Stromal cell of bone marrow (primary cell): ENCODE data around the gene HTT.
"Not testable (repeated sequence)": the region's sequence is repeated elsewhere in the genome, so short reads cannot be mapped to it uniquely, and the experiment has no call there.

Experiments used
- DNase-seq: peaks from one replicate; pipeline ENCODE4 v3.0.0-alpha.2; 2012; ENCODE audit warnings: low read depth

HTT gene

DNA sequence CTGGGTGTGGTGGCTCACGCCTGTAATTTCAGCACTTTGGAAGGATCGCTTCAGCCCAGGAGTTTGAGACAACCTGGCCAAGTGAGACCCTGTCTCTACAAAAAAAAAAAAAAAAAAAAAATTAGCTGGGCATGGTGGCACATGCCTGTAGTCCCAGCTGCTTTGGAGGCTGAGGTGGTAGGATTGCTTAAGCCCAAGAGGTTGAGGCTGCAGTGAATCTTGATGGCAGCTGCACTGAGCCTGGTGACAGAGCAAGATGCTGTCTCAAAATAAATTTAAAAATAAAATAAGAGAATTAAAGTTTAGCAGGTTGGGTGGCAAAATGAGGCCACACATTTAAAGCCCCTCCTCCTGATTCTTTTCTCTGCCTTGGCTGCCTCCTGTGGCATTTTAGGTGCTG lies 47.1 kb downstream of the HTT start:
- no peak for DNase-seq

DNA sequence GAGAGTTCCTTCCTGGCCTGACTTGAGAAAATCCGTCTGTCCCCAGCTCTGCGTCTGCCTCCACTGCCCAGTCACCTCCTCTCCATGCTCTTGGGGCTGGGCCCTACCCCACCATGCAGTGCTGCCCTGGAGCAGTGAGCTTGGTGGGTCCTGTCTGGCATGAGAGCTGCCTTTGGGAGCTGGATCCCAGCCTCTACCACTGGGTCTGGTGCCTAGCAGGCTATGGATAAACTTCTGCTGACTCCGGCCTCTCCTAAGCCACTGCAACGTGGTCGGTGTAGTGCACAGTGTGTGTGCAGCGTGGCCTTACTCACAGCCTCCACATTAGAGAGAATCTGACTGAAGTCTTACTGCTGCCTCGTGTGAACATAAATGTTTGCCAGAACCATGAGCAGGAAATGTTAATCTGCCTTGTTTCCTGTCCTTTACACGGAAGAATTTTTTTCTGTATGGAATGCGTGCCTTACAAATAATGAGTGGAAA lies 47.6 kb downstream of the HTT start:
- DNase-seq = no peak

DNA sequence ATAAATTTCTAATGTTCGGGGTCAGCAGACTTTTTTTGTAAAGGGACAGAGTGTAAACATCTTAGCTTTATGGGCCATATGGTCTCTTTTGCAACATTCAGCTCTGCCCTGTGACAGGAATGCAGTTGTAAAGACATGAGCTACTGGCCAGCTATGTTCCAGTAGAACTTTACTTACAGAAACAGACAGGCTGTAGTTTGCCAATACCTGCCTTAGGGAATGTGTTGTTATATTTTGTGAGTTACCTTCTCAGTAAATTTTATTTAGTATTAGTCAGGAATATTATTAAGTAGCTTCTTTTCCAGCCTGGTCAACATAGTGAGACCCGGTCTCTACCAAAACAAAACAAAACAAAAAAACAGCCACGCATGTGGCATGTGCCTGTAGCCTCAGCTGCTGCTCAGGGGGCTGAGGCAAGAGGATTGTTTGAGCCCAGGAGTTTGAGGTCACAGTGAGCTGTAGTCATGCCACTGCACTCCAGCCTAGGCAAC lies 48.7 kb downstream of the HTT start:
- DNase-seq = no peak

DNA sequence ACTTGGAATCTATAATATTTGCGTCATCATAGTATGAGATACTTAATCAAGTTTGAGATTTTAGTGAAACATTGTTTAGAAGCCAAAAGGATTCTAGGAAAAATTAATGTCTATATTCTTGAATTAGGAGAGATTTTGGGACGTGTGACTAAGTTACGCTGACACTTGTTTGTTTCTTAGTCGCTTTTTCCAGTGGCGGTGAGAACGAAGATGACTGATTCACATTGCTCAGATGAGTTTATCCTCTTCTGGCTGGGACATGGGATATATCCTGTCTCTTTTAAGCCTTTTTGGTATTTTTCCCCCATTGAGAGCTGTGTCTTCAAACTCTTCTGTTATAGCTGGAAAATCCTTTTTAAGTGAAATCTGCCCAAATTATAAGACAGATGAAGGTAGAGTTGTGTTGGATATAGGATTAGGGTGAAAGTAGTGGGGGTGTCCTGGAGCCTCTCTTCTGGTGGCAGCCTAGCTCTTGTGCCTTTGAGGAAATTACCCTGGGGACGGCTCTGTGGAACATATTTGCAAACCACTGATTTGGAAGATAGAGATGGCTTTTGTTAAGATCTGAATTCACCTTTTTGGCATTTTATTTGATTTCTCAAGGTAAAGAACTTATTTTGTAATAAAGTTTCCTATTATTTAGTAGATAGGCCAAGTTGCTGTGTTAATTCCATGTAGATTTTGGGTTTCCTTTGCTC lies 49.7 kb downstream of the HTT start:
- DNase-seq = no peak

DNA sequence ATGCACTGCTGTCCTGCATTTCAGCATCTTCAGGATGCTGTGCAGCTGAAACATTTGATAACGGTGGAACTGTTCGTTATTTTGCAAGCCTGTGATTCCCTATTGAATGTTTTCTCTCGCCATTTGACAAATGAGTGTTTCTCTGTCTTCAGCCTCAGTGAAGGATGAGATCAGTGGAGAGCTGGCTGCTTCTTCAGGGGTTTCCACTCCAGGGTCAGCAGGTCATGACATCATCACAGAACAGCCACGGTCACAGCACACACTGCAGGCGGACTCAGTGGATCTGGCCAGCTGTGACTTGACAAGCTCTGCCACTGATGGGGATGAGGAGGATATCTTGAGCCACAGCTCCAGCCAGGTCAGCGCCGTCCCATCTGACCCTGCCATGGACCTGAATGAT lies 52.6 kb downstream of the HTT start:
- DNase-seq = no peak

DNA sequence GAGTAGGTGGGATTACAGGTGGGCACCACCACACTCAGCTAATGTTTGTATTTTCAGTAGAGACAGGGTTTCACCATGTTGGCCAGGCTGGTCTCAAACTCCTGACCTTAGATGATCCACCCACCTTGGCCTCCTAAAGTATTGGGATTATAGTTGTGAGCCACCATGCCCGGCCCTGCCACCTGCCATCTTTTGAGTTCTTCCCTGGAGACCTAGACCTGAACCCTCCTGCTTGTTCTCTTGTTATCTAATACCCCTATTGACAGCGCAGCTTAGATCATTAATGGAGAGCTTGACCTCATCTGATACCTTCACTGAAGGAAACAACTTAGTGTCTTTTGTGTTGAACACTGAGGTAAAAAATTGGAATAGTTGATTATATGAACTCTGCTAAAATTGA lies 53.6 kb downstream of the HTT start:
- DNase-seq = no peak

DNA sequence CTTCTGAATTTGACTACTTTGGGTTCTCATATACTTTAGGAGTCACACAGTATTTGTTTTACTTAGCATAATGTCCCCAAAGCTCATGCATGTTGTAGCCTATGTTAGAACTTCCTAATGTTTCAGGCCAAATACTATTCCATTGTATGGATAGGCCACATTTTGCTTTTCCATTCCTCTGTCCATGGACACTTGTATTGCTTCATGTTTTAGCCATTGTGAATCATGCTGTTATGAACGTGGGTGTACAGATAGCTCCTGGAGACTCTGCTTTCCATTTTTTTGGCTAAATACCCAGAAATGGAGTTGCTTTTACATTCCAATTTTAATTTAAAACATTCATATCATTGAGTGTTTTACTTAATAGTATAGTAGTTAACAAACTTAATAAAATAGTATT lies 54.5 kb downstream of the HTT start:
- no peak for DNase-seq

DNA sequence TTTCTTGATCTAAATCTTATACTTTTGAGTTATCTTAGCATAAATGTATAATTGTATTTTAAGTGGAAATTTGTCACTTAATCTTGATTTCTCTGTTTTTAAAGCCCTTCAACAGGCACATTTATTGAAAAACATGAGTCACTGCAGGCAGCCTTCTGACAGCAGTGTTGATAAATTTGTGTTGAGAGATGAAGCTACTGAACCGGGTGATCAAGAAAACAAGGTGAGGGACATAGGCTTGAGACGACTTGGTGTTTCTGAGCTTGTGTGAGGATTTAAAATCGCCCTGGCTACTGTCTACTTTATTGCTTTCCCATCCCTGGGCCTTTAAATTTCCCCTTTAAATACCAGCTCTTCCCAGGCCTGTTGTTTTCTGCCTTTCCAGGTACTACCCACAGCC lies 55.7 kb downstream of the HTT start:
- DNase-seq = no peak

DNA sequence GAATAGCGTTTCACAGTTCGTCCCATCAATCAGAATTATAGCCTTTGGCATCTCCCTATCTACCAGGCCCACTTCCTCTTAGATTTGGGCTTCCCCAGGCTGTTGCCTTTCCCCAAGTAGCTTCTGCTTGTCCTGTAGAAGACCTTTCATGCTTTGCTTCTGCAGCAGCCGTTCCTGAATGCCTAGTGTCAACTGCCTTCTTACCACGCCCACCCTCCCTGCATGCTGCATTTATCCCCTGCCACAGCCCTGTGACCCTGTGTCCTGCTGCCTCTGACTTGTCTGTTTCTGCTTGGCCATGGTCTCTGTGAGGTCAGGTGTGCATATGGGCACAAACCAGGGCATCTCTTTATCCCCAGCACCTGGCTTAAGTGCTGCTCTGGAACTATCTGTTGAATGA lies 56.3 kb downstream of the HTT start:
- DNase-seq = no peak

DNA sequence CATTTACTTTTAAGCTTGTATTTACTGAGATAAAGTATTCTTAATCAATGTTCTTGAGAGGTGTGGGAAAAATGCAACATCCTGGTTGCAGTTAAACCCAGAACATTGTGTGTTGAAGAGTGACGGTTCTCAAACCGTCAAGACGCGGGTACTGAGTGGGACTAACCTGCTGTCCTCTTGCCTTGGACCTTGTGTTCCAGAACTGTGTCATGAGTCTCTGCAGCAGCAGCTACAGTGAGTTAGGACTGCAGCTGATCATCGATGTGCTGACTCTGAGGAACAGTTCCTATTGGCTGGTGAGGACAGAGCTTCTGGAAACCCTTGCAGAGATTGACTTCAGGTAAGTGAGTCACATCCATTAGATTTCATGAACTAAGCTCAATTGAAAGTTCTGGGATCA lies 59.7 kb downstream of the HTT start:
- no peak for DNase-seq

DNA sequence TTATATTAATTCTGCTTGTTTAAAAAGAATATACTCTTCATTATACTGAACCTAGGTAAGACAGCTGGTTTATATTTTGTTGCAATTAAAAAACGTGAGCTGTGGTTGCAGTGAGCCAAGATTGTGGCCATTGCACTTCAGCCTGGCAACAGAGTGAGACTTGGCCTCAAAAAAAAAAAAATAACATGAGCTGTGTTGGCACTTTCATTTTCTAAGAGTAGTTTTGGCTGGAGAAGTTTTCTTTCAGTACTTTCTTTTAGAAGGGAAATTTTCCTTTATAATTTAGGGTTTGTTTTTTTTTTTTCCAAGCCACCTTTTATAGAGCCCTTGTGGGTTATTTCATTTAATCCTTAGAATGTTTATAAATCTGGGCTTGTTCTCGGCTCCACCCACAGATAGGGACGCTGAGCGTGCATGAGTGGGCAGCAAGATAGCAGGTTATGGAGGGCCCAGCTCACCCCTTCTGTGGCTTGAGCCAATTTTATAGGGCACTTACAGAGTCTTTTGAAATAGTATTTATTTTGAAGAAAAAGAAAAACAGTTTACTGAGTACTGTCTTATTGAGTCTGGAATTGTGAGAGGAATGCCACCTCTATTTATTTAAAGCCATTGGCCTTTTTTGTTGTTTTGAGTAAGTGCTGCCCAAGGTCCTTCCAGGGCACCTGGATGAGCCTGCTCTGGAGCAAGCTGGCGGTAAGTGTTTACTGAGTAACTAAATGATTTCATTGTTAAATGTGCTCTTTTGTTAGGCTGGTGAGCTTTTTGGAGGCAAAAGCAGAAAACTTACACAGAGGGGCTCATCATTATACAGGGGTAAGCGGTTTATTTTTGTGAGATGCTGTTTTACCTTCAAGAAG lies 60.9 kb downstream of the HTT start:
- DNase-seq = no peak

DNA sequence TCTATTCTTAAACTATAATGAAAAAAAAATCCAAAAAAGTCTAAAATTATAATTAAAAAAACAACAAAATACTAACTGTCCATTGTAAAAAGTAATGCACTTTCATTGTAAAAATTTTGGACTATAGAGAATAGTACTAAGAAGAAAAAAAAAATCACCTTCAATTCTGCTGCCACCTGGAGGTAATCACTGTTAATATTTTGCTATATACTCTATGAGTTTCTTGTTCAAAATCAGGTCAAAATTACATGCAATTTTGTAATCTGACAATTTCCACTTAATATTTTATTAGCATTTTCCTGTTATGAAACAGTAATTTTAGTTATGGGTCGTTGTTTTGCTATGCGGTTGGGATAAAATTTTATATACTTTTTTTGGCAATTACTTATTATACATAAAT lies 62.0 kb downstream of the HTT start:
- DNase-seq = no peak

DNA sequence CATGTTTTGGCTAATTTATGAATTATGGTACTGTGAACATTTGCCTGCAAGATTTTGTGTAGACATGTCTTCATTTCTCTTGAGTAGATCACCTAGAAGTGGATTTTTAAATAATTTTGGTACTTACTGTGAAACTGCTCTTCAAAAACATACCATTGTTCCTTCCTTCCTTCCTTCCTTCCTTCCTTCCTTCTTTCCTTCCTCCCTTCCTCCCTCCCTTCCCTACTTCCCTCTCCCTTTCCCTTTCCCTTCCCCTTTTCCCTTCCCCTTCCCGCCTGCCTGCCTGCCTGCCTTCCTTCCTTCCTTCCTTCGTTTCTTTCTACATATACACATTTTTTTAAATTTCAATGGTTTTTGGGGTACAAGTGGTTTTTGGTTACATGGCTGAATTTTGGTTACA lies 63.4 kb downstream of the HTT start:
- no peak for DNase-seq

DNA sequence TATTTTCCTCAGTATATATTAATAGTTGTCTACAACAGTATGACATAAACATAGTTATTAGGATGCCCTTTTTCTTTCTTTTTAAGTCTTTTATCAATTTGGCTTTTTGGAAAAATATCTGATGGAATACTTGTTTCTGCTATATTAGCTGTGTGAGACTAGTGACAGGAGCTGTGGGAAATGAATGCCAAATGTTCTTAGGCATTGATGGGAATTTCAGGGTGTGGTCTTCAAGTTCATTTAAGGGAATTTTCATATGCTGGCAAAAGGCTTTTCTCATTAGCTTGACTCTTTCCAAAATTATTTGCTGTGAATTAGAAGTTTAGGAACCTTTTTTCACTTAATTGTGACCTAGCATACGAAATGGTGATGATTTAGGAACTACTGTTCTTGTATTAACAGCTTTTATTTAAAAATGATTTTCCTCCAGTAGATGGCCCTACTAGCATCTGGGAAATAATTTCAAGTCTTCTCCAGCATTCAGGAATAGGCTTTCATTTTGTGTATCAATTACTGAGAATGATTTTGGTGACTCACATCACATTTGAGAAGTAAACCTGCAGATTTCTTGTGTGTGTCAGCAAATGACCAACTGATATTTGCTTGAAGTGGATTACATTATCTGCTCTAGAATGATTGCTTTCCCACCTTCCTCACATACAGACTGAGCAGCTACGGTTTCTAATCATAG lies 70.9 kb downstream of the HTT start:
- peak; percentile 22 for DNase-seq

DNA sequence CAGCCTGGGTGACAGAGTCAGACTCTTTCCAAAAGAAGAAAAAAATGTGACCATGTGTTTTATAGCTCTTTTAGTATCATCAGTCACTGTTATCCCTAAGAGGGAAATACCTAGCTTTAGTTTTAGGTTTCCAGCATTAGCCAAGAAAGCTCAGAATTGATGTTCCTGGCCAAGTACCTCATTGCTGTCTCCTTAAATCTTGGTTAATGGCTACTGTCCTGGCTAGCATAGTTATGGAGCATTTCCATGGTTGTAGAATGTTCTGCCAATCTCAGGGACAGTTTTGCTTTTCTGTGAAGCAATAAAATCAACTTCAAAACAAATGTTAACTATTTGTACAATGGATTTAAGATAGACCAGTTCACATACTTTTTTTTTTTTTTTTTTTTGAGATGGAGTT lies 74.4 kb downstream of the HTT start:
- DNase-seq = no peak

DNA sequence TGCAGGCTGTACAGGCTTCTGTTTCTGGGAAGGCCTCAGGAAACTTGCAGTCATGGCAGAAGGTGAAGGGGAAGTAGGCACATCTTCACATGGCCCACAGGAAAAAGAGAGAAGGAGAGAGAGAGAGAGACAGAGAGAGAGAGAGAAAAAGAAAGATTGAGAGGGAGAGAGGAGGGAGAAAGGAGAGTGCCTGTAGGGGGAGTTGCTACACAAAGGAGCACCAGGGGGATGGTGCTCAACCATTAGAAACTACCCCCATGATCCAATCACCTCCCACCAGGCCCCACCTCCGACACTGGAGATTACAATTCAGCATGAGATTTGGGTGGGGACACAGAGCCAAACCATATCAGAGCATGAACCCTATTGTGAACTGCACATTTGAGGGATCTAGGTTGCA lies 76.8 kb downstream of the HTT start:
- DNase-seq = not testable (repeated sequence)

DNA sequence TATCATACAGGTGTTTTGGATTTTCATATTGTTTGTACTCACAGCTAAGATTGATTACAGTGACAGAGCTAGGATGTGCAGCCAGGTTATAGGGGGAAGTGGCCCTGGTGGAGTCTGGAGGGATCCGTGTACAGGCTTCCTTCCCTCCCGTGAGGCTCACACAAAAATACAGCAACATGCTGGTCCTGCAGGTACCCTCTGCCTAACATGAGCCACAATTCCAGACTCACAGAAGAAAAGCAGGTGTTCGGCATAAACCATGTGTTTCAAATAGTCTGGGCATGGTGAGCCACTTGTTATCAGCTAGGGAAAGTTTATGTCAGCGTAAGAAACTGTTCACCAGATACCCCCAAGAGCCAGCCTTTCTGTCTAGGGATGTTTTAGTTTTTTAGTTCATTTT lies 82.9 kb downstream of the HTT start:
- no peak for DNase-seq

DNA sequence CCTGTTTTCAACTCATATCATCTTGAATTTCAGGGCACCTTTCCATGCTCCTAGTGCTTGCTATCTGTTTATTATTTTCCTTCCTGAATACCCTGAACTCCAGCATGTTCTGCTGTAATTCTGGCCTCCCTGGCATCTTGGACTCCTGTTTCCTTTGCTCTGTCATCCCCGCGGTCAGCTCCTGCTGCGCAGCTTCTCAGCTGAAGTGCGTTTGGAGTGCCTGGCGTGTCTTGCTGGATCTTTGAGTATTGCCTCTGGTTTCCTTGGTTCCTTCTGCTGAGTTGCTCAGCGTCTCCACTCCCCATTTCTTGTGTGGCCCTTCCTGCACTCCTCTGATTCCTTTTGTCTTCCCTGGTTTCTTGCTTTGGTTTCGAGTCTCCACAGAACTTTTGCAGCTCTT lies 84.4 kb downstream of the HTT start:
- DNase-seq = no peak

DNA sequence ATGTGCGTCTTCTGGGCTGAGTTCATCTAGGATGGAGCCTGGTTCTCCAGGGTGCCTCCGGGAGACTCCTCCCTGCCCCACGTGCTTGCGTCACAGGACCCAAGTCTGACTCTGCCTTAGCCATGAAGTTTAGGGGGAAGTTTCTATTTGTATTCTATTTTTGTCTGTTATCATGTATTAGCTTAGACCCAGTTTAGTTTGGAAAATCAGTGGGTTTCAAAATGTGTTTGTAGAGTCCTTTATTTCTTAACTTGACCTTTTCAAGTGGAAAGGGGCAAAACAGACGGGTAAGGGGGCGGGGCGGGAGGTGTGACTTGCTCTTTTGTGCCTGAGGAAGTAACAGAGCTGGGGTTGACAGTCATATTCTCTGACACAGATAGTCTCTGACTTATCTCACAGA lies 86.0 kb downstream of the HTT start:
- DNase-seq = no peak

DNA sequence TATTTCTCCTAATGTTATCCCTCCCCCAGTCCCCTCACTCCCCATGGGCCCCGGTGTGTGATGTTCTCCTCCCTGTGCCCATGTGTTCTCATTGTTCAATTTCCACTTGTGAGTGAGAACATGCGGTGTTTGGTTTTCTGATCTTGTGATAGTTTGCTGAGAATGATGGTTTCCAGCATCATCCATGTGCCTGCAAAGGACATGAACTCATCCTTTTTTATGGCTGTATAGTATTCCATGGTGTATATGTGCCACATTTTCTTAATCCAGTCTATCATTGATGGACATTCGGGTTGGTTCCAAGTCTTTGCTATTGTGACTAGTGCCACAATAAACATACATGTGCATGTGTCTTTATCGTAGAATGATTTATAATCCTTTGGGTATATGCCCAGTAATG lies 86.6 kb downstream of the HTT start:
- not testable (repeated sequence) for DNase-seq

DNA sequence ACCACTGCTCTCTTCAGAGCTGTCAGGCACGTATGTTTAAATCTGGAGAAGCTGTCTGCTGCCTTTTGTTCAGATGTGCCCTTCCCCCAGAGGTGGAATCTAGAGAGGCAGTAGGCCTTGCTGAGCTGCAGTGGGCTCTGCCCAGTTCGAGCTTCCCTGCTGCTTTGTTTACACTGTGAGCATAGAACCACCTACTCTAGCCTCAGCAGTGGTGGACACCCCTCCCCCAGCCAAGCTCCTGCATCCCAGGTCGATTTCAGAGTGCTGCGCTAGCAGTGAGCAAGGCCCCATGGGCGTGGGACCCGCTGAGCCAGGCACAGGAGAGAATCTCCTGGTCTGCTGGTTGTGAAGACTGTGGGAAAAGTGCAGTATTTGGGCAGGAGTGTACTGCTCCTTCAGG lies 92.0 kb downstream of the HTT start:
- DNase-seq = not testable (repeated sequence)

DNA sequence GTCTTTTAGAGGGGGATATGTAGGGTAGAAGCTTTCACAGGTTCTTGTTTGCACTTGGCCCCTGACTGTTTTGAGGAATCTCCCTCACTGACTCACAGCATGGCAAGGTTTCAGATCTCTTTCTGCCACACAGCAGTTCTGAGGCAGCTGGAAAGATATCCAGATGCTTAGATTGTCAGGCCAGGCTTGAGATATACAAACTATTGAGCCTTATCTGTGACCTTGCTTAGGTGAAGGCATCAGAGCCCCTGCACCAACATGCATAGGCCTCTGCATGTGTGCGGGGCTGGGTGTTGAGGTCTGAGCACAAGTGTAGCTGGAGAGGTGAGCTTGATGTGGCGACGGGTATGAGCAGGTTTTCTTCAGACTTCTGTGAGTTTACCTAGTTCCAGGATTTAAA lies 93.5 kb downstream of the HTT start:
- DNase-seq = peak; percentile 40
